ENCODE results near the gene DEFB131A. TPM values are rescaled to one million over a fixed set of nuclear protein-coding genes. Genes with fewer than 3 reads are reported as not detected.
"Not testable (repeated sequence)": the region's sequence is repeated elsewhere in the genome, so short reads cannot be mapped to it uniquely, and the experiment has no call there.

The DEFB131A gene
- total RNA-seq: not detected

GRCh38 chr4:9444114-9444513 is at the start of gene DEFB131A:
Gene DEFB131A, plus strand, starts transcription at chr4:9444414. Its CDS starts 120 bp downstream, at chr4:9444534.
- not testable (repeated sequence) for H3K4me1 ChIP-seq (ENCODE audit: control insufficient read depth in 3 of 3, insufficient read depth in 3 of 3, low read length in 3 of 3); H3K27ac ChIP-seq (ENCODE audit: low read depth, low read length); H3K27me3 ChIP-seq (ENCODE audit: control insufficient read depth in 3 of 3, insufficient read depth in 3 of 3, low read length in 3 of 3); H3K9ac ChIP-seq (ENCODE audit: low read depth in 1 of 3, low read length in 3 of 3); H3K4me3 ChIP-seq (ENCODE audit: low read length in 3 of 3); H3K9me3 ChIP-seq (ENCODE audit: control insufficient read depth in 3 of 3, low read length in 3 of 3); H3K36me3 ChIP-seq (ENCODE audit: control insufficient read depth in 3 of 3, insufficient read depth in 3 of 3, low read length in 3 of 3)

- H3K9me3 ChIP-seq (ENCODE audit: control insufficient read depth in 3 of 3, low read length in 3 of 3); H3K36me3 ChIP-seq (ENCODE audit: control insufficient read depth in 3 of 3, insufficient read depth in 3 of 3, low read length in 3 of 3); H3K27me3 ChIP-seq (ENCODE audit: control insufficient read depth in 3 of 3, insufficient read depth in 3 of 3, low read length in 3 of 3); H3K4me1 ChIP-seq (ENCODE audit: control insufficient read depth in 3 of 3, insufficient read depth in 3 of 3, low read length in 3 of 3); H3K4me3 ChIP-seq (ENCODE audit: low read length in 3 of 3); H3K27ac ChIP-seq (ENCODE audit: low read depth, low read length); H3K9ac ChIP-seq (ENCODE audit: low read depth in 1 of 3, low read length in 3 of 3): not testable (repeated sequence)
Measured at GRCh38 chr4:9405774-9406173, 38.4 kb upstream of the DEFB131A start.

- not testable (repeated sequence) for H3K9me3 ChIP-seq (ENCODE audit: control insufficient read depth in 3 of 3, low read length in 3 of 3); H3K9ac ChIP-seq (ENCODE audit: low read depth in 1 of 3, low read length in 3 of 3); H3K27me3 ChIP-seq (ENCODE audit: control insufficient read depth in 3 of 3, insufficient read depth in 3 of 3, low read length in 3 of 3); H3K36me3 ChIP-seq (ENCODE audit: control insufficient read depth in 3 of 3, insufficient read depth in 3 of 3, low read length in 3 of 3); H3K4me1 ChIP-seq (ENCODE audit: control insufficient read depth in 3 of 3, insufficient read depth in 3 of 3, low read length in 3 of 3); H3K27ac ChIP-seq (ENCODE audit: low read depth, low read length); H3K4me3 ChIP-seq (ENCODE audit: low read length in 3 of 3)
Measured at GRCh38 chr4:9406491-9406890, 37.7 kb upstream of the DEFB131A start.

- H3K4me1 ChIP-seq (ENCODE audit: control insufficient read depth in 3 of 3, insufficient read depth in 3 of 3, low read length in 3 of 3): no peaks in the 10 kb centered on the region
- no peaks in the 10 kb centered on the region for H3K9me3 ChIP-seq (ENCODE audit: control insufficient read depth in 3 of 3, low read length in 3 of 3)
- no peaks in the 10 kb centered on the region for H3K36me3 ChIP-seq (ENCODE audit: control insufficient read depth in 3 of 3, insufficient read depth in 3 of 3, low read length in 3 of 3)
- no peak overlapping the region for H3K27ac ChIP-seq (ENCODE audit: low read depth, low read length)
- H3K9ac ChIP-seq (ENCODE audit: low read depth in 1 of 3, low read length in 3 of 3): no peak overlapping the region
- H3K4me3 ChIP-seq (ENCODE audit: low read length in 3 of 3): no peak overlapping the region
- H3K27me3 ChIP-seq (ENCODE audit: control insufficient read depth in 3 of 3, insufficient read depth in 3 of 3, low read length in 3 of 3): no peaks in the 10 kb centered on the region
Measured at GRCh38 chr4:9409793-9410192, 34.4 kb upstream of the DEFB131A start.

GRCh38 chr4:9421884-9422455 is 22.2 kb upstream of the DEFB131A start:
- H3K4me1 ChIP-seq (ENCODE audit: control insufficient read depth in 3 of 3, insufficient read depth in 3 of 3, low read length in 3 of 3); H3K9me3 ChIP-seq (ENCODE audit: control insufficient read depth in 3 of 3, low read length in 3 of 3); H3K9ac ChIP-seq (ENCODE audit: low read depth in 1 of 3, low read length in 3 of 3); H3K27me3 ChIP-seq (ENCODE audit: control insufficient read depth in 3 of 3, insufficient read depth in 3 of 3, low read length in 3 of 3); H3K36me3 ChIP-seq (ENCODE audit: control insufficient read depth in 3 of 3, insufficient read depth in 3 of 3, low read length in 3 of 3); H3K27ac ChIP-seq (ENCODE audit: low read depth, low read length); H3K4me3 ChIP-seq (ENCODE audit: low read length in 3 of 3): not testable (repeated sequence)

GRCh38 chr4:9425916-9426315 is 18.3 kb upstream of the DEFB131A start:
- H3K36me3 ChIP-seq (ENCODE audit: control insufficient read depth in 3 of 3, insufficient read depth in 3 of 3, low read length in 3 of 3): not testable (repeated sequence)

GRCh38 chr4:9430061-9430460 is 14.2 kb upstream of the DEFB131A start:
- not testable (repeated sequence) for H3K27me3 ChIP-seq (ENCODE audit: control insufficient read depth in 3 of 3, insufficient read depth in 3 of 3, low read length in 3 of 3); H3K4me3 ChIP-seq (ENCODE audit: low read length in 3 of 3); H3K9ac ChIP-seq (ENCODE audit: low read depth in 1 of 3, low read length in 3 of 3); H3K9me3 ChIP-seq (ENCODE audit: control insufficient read depth in 3 of 3, low read length in 3 of 3); H3K27ac ChIP-seq (ENCODE audit: low read depth, low read length); H3K36me3 ChIP-seq (ENCODE audit: control insufficient read depth in 3 of 3, insufficient read depth in 3 of 3, low read length in 3 of 3); H3K4me1 ChIP-seq (ENCODE audit: control insufficient read depth in 3 of 3, insufficient read depth in 3 of 3, low read length in 3 of 3)

More at GRCh38 chr4:9425916-9426315, 18.3 kb upstream of the DEFB131A start:
- not testable (repeated sequence) for H3K4me1 ChIP-seq (ENCODE audit: control insufficient read depth in 3 of 3, insufficient read depth in 3 of 3, low read length in 3 of 3); H3K9me3 ChIP-seq (ENCODE audit: control insufficient read depth in 3 of 3, low read length in 3 of 3); H3K27ac ChIP-seq (ENCODE audit: low read depth, low read length); H3K27me3 ChIP-seq (ENCODE audit: control insufficient read depth in 3 of 3, insufficient read depth in 3 of 3, low read length in 3 of 3); H3K4me3 ChIP-seq (ENCODE audit: low read length in 3 of 3); H3K9ac ChIP-seq (ENCODE audit: low read depth in 1 of 3, low read length in 3 of 3)

GRCh38 chr4:9433320-9433719 is 10.9 kb upstream of the DEFB131A start:
- not testable (repeated sequence) for H3K27me3 ChIP-seq (ENCODE audit: control insufficient read depth in 3 of 3, insufficient read depth in 3 of 3, low read length in 3 of 3)

GRCh38 chr4:9436728-9437127 is 7.5 kb upstream of the DEFB131A start:
- not testable (repeated sequence) for H3K36me3 ChIP-seq (ENCODE audit: control insufficient read depth in 3 of 3, insufficient read depth in 3 of 3, low read length in 3 of 3); H3K4me3 ChIP-seq (ENCODE audit: low read length in 3 of 3); H3K9me3 ChIP-seq (ENCODE audit: control insufficient read depth in 3 of 3, low read length in 3 of 3); H3K4me1 ChIP-seq (ENCODE audit: control insufficient read depth in 3 of 3, insufficient read depth in 3 of 3, low read length in 3 of 3); H3K9ac ChIP-seq (ENCODE audit: low read depth in 1 of 3, low read length in 3 of 3); H3K27ac ChIP-seq (ENCODE audit: low read depth, low read length); H3K27me3 ChIP-seq (ENCODE audit: control insufficient read depth in 3 of 3, insufficient read depth in 3 of 3, low read length in 3 of 3)

More at GRCh38 chr4:9433320-9433719, 10.9 kb upstream of the DEFB131A start:
- H3K4me3 ChIP-seq (ENCODE audit: low read length in 3 of 3); H3K9ac ChIP-seq (ENCODE audit: low read depth in 1 of 3, low read length in 3 of 3); H3K4me1 ChIP-seq (ENCODE audit: control insufficient read depth in 3 of 3, insufficient read depth in 3 of 3, low read length in 3 of 3); H3K27ac ChIP-seq (ENCODE audit: low read depth, low read length); H3K9me3 ChIP-seq (ENCODE audit: control insufficient read depth in 3 of 3, low read length in 3 of 3); H3K36me3 ChIP-seq (ENCODE audit: control insufficient read depth in 3 of 3, insufficient read depth in 3 of 3, low read length in 3 of 3): not testable (repeated sequence)

GRCh38 chr4:9442355-9442754 is 1.9 kb upstream of the DEFB131A start:
- H3K9ac ChIP-seq (ENCODE audit: low read depth in 1 of 3, low read length in 3 of 3); H3K27ac ChIP-seq (ENCODE audit: low read depth, low read length); H3K36me3 ChIP-seq (ENCODE audit: control insufficient read depth in 3 of 3, insufficient read depth in 3 of 3, low read length in 3 of 3); H3K9me3 ChIP-seq (ENCODE audit: control insufficient read depth in 3 of 3, low read length in 3 of 3); H3K27me3 ChIP-seq (ENCODE audit: control insufficient read depth in 3 of 3, insufficient read depth in 3 of 3, low read length in 3 of 3); H3K4me1 ChIP-seq (ENCODE audit: control insufficient read depth in 3 of 3, insufficient read depth in 3 of 3, low read length in 3 of 3); H3K4me3 ChIP-seq (ENCODE audit: low read length in 3 of 3): not testable (repeated sequence)

- H3K36me3 ChIP-seq (ENCODE audit: control insufficient read depth in 3 of 3, insufficient read depth in 3 of 3, low read length in 3 of 3); H3K4me1 ChIP-seq (ENCODE audit: control insufficient read depth in 3 of 3, insufficient read depth in 3 of 3, low read length in 3 of 3): not testable (repeated sequence)
Measured at GRCh38 chr4:9444681-9445080, 467 bp downstream of the DEFB131A start.

More at GRCh38 chr4:9444681-9445080, 467 bp downstream of the DEFB131A start:
- H3K9ac ChIP-seq (ENCODE audit: low read depth in 1 of 3, low read length in 3 of 3); H3K27me3 ChIP-seq (ENCODE audit: control insufficient read depth in 3 of 3, insufficient read depth in 3 of 3, low read length in 3 of 3); H3K4me3 ChIP-seq (ENCODE audit: low read length in 3 of 3); H3K9me3 ChIP-seq (ENCODE audit: control insufficient read depth in 3 of 3, low read length in 3 of 3); H3K27ac ChIP-seq (ENCODE audit: low read depth, low read length): not testable (repeated sequence)
